ENCODE data around the gene DCAF17. TPM values are rescaled to one million over a fixed set of nuclear protein-coding genes. Genes with fewer than 3 reads are reported as not detected.

Gene DCAF17, protein sequence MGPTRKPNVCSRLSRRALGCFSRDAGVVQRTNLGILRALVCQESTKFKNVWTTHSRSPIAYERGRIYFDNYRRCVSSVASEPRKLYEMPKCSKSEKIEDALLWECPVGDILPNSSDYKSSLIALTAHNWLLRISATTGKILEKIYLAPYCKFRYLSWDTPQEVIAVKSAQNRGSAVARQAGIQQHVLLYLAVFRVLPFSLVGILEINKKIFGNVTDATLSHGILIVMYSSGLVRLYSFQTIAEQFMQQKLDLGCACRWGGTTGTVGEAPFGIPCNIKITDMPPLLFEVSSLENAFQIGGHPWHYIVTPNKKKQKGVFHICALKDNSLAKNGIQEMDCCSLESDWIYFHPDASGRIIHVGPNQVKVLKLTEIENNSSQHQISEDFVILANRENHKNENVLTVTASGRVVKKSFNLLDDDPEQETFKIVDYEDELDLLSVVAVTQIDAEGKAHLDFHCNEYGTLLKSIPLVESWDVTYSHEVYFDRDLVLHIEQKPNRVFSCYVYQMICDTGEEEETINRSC
- 5.4 to 10.8 TPM (median 9.7 TPM) in 5 replicates for total RNA-seq (2022; extraction: Qiagen RNA extraction; ENCODE audit: low read depth)

DNA sequence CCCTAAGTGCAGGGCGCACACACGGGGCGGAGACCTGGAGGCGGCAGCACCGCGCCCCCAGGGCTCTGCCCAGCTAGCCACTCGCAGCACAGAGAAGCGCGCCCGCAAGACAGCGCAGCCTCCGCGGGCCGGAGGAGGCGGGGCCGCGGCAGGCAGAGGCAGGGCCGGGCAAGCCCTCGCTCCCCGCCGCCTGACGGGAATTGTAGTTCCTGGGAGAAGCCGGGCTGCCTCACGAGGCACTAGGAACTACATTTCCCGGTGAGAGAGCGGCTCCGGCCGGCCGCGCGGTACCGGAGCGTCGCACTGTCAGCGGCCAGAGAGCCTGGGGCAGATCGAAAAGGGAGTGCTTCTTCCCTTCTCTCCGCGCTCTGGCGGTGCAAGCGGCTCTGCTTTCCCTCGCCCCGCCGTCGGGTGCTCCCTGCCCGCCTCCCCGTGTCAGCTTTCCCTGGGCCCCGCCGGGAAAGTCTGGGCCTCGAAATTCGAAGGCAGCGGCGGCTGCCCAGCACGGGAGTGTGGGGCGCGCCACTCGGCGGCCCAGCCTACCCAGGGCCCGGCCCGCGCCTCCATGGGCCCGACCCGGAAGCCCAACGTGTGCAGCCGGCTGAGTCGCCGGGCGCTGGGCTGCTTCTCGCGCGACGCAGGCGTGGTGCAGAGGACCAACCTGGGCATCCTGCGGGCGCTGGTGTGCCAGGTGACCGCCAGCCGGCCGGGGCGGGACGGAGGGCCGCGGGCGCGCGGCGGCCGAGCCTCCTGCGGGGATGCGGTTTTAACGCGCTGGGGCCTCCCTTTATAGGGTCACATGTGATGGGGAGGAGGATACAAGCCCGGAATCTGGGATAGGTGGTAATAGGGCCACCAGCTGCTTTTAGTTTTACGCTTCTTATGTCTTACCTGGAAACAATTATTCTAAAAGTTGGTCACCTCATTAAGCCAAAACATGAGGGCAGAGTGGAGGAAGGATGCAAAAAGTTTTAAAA, at the start of gene DCAF17:
DCAF17 (plus strand) TSS at position 214 of the 977 bp plus-strand sequence; CDS start at position 566, 352 bp downstream.

GRCh38 chr2:171433763-171434012, 338 bp upstream of the DCAF17 start, which contains the start of gene METTL8:
METTL8 (minus strand) TSS chr2:171433990; CDS start chr2:171392185, 41,805 bp downstream.

DNA sequence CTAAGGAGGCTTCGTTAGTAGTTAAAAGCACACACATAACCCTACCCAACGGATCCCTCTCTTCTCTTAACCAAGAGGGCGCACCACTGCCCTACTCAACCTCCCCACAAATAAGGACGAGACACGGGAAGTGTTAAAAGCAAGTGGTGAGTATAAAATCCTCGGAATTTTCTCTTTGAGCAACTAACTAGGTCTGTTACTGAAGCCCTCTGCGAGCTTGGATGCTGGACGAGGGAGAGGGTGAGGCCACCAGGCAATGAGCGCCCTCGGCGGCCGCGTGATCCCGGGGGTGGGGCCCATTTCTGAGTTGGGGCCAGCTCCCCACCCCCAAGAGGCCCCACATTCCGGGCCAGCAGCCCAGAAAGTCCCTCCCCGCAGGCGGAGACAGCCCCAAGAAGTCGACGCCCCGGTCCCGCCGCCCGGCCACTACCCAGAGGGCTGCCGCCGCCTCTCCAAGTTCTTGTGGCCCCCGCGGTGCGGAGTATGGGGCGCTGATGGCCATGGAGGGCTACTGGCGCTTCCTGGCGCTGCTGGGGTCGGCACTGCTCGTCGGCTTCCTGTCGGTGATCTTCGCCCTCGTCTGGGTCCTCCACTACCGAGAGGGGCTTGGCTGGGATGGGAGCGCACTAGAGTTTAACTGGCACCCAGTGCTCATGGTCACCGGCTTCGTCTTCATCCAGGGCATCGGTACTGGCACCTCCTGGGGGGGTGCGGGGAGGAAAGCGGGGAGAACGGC, 88.2 kb downstream of the DCAF17 start, which contains the start of gene CYBRD1:
CYBRD1 (plus strand) TSS at position 423 of the 736 bp plus-strand sequence; CDS start at position 495, 72 bp downstream.

Other genes starting within 250 kb of the DCAF17 start
- gene METTL8, start 236 bp upstream of the DCAF17 start, total RNA-seq (2022; extraction: Qiagen RNA extraction; ENCODE audit: low read depth), result 20.1 to 30.0 TPM (median 26.7 TPM) in 5 replicates
- 26.5 to 35.6 TPM (median 31.6 TPM) in 5 replicates for gene CYBRD1, start 88.2 kb downstream of the DCAF17 start, total RNA-seq (2022; extraction: Qiagen RNA extraction; ENCODE audit: low read depth)

Data from A549 treated with RU486 at 1 μM for 4 hours (cell line).